GM06990 (cell line): Measurements from ENCODE around the gene CARD16.

Source experiments
- DNase-seq: peaks from one replicate; pipeline ENCODE4 v3.0.0-alpha.2; 2011; ENCODE audit not compliant: insufficient read length; ENCODE audit errors: extremely low read depth
- H3K27me3 ChIP-seq: replicated peaks from 2 replicates; pipeline ENCODE4 v1.6.0; 2011; ENCODE audit warnings: low read length; ENCODE audit not compliant: control insufficient read depth, insufficient read depth
- H3K36me3 ChIP-seq: 2 replicates; pipeline ENCODE4 v1.5.1; 2011; ENCODE audit warnings: low read length; ENCODE audit not compliant: control insufficient read depth, insufficient read depth
- H3K4me3 ChIP-seq: replicated peaks from 2 replicates; pipeline ENCODE4 v1.5.1; 2011; ENCODE audit warnings: low read depth, mild to moderate bottlenecking, control low read depth, low read length
- TF ChIP-seq, protein P1 (sequence below): IDR thresholded peaks from 2 replicates; pipeline ENCODE4 v1.5.1; 2011; ENCODE audit warnings: low read length, control low read depth, mild to moderate bottlenecking, inconsistent platforms; ENCODE audit not compliant: insufficient read depth, poor library complexity, severe bottlenecking

Gene CARD16

DNA sequence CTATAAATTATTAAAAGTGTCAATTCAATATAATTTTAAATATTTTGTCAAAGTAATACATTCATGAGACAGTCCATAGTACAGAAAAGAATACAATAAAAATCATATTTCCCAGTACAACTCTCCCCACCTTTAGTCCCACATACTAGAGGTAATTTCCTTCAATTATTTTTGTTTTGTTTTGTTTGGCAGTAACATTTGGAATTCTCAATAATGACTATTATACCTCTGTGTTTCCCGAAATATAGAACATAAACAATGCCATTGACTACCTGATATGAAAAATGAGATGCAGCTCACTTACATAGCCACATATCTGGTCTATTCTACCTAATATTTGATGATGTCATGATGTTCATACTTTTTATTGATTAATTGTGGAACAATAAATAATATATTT is 52.4 kb downstream of the CARD16 start:
- no peaks in the 10 kb centered on the region for H3K27me3 ChIP-seq
- H3K4me3 ChIP-seq, result no peak overlapping the region
- H3K36me3 ChIP-seq, result no peaks in the 10 kb centered on the region
- DNase-seq, result no peak
- TF ChIP-seq, protein P1, sequence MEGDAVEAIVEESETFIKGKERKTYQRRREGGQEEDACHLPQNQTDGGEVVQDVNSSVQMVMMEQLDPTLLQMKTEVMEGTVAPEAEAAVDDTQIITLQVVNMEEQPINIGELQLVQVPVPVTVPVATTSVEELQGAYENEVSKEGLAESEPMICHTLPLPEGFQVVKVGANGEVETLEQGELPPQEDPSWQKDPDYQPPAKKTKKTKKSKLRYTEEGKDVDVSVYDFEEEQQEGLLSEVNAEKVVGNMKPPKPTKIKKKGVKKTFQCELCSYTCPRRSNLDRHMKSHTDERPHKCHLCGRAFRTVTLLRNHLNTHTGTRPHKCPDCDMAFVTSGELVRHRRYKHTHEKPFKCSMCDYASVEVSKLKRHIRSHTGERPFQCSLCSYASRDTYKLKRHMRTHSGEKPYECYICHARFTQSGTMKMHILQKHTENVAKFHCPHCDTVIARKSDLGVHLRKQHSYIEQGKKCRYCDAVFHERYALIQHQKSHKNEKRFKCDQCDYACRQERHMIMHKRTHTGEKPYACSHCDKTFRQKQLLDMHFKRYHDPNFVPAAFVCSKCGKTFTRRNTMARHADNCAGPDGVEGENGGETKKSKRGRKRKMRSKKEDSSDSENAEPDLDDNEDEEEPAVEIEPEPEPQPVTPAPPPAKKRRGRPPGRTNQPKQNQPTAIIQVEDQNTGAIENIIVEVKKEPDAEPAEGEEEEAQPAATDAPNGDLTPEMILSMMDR, result no peak

DNA sequence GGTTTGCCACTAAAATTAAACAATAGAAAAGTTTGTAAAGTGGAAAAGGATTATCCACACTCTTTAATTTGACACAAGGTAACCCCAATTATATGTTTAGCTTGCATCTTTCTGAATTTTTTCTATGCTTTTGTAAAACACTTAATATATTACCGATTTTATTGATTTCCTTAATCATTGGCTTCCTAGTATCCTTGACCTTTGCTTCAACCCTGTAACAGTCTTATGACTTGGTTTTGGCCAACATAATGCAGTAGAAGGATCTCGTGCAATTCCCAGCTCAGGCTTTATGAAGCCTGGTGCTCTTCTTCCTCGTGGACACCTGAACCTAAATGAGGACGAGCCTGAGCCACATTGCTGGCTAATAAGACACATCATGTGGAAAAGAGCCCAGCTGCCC is 53.1 kb downstream of the CARD16 start:
- no peaks in the 10 kb centered on the region for H3K27me3 ChIP-seq
- TF ChIP-seq, protein P1, result no peak

More for the DNA sequence above, 53.1 kb downstream of the CARD16 start:
- DNase-seq, result no peak
- H3K4me3 ChIP-seq, result no peak overlapping the region
- no peaks in the 10 kb centered on the region for H3K36me3 ChIP-seq
